NCI-H226 (cell line): ENCODE measurements around the gene TECRL.

Source experiments
- DNase-seq: peaks from one replicate; pipeline ENCODE4 v3.0.0-alpha.2; 2015

Gene TECRL

GRCh38 chr4:64326507-64326906, 82.7 kb downstream of the TECRL start:
- DNase-seq: no peak

DNA sequence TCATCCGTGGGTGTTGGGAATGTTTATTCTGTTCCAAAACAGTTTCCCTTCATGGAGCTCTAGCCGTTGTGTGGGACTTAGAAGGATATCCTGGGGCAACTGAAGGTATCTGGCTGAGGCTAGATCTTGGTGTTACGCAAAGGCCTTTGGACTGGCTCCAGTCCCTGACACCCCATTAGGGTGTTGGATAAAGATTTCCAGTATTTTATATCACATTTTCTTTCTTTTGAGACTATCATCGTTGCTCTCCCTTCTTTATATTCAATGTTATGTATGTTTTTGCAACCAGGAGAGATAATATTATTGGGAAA, 103.0 kb downstream of the TECRL start:
- DNase-seq: no peak

- no peak for DNase-seq
Observed at GRCh38 chr4:64305565-64306254, 103.5 kb downstream of the TECRL start.

GRCh38 chr4:64272432-64272831, 136.8 kb downstream of the TECRL start:
- no peak for DNase-seq

- DNase-seq: no peak
Observed at GRCh38 chr4:64271601-64272081, 137.6 kb downstream of the TECRL start.

DNA sequence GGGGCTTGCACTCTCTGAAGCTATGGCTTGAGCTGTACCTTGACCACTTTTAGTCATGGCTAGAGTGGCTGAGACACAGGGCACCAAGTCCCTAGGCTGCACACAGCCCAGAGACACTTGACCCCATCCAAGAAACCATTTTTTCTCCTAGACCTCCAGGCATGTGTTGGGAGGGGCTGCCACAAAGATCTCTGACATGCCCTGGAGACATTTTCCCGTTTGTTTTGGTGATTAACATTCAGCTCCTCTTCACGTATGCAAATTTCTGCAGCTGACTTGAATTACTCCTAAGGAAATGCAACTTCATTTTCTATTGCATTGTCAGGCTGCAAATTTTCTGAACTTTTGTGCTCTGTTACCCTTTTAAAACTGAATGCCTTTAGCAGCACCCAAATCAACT, 142.6 kb downstream of the TECRL start:
- no peak for DNase-seq

DNA sequence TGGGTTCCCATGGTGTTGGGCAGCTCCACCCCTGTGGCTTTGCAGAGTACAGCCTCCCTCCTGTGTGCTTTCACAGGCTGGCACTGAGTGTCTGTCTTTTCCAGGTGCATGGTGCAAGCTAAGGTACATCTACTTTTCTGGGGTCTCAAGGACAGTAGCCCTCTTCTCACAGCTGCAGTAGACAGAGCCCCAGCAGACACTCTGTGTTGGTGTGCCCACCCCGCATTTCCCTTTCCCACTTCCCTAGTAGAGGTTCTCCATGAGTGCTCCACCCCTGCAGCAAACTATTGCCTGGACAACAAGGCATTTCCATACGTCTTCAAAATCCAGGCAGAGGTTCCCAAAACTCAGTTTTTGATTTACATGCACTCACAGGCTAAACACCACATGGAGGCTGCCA, 143.0 kb downstream of the TECRL start:
- DNase-seq: no peak

- DNase-seq: no peak
Observed at GRCh38 chr4:64251781-64252180, 157.5 kb downstream of the TECRL start.

- DNase-seq: no peak
Observed at GRCh38 chr4:64250488-64250887, 158.8 kb downstream of the TECRL start.

GRCh38 chr4:64250061-64250460, 159.2 kb downstream of the TECRL start:
- no peak for DNase-seq

- DNase-seq: no peak
Observed at GRCh38 chr4:64248186-64248585, 161.1 kb downstream of the TECRL start.

DNA sequence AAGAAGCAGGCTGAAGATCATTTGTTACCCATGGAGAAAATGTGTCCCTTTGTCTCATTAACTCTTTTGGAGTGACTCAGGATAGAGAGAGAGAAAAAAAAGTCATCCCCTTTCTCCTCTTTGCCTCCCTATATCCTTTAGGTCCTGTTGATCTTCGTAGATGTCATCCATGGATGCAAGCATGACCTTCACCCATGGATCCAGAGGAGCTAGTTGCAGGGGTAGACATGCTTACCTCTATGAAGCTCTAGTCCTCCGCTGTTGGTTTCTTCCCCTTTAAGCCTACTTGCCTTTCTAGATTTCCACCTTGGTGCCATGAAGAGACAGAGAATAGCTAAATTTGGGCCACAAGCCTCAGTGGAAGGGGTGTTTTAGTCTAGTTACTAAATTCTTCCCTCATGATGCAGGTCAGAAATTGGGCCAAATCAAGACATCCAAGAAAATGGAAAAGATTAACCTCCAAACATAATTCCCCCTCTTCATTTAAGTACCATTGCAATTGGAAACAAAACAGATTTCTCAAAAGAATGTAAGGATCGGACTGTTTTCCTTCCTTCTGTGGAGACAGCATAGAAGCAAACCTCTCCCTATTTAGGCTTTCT, 178.4 kb downstream of the TECRL start:
- DNase-seq: no peak
